Parathyroid adenoma (tissue), 2 donors: ENCODE data around the gene KCNJ8.

ENCODE experiments used
- H2AFZ ChIP-seq: fragments of 300-600 bp; sonication (generic); one replicate; pipeline ENCODE4 v1.7.0; 2017; ENCODE audit warnings: antibody characterized with exemption, mild to moderate bottlenecking
- H3K27ac ChIP-seq: fragments of 300-600 bp; sonication (generic); one replicate; pipeline ENCODE4 v1.7.0; 2017
- H3K27me3 ChIP-seq: fragments of 300-600 bp; sonication (generic); one replicate; pipeline ENCODE4 v1.7.0; 2017; ENCODE audit warnings: low read length; ENCODE audit not compliant: control insufficient read depth, insufficient read depth
- H3K36me3 ChIP-seq: fragments of 300-600 bp; sonication (generic); one replicate; pipeline ENCODE4 v1.7.0; 2017; ENCODE audit warnings: low read length; ENCODE audit not compliant: control insufficient read depth, insufficient read depth
- H3K4me1 ChIP-seq: fragments of 300-600 bp; sonication (generic); one replicate; pipeline ENCODE4 v1.7.0; 2017; ENCODE audit warnings: control low read depth
- H3K4me2 ChIP-seq: fragments of 300-600 bp; sonication (generic); one replicate; pipeline ENCODE4 v1.7.0; 2017; ENCODE audit warnings: low read length
- H3K4me3 ChIP-seq: fragments of 300-600 bp; sonication (generic); one replicate; pipeline ENCODE4 v1.7.0; 2017; ENCODE audit warnings: low read depth, low read length
- H3K79me2 ChIP-seq: fragments of 300-600 bp; sonication (generic); one replicate; pipeline ENCODE4 v1.7.0; 2017; ENCODE audit warnings: control low read depth
- H3K9ac ChIP-seq: fragments of 300-600 bp; sonication (generic); one replicate; pipeline ENCODE4 v1.7.0; 2017; ENCODE audit warnings: mild to moderate bottlenecking
- H3K9me3 ChIP-seq: fragments of 300-600 bp; sonication (generic); one replicate; pipeline ENCODE4 v1.7.0; 2017; ENCODE audit warnings: low read length; ENCODE audit not compliant: control insufficient read depth
- TF ChIP-seq, protein P1 (sequence below): fragments of 300-600 bp; sonication (generic); IDR thresholded peaks from one replicate; pipeline ENCODE4 v1.7.0; 2017; ENCODE audit warnings: antibody characterized with exemption, mild to moderate bottlenecking
- donor health status: primary hyperparathyroidism.

Gene KCNJ8

DNA sequence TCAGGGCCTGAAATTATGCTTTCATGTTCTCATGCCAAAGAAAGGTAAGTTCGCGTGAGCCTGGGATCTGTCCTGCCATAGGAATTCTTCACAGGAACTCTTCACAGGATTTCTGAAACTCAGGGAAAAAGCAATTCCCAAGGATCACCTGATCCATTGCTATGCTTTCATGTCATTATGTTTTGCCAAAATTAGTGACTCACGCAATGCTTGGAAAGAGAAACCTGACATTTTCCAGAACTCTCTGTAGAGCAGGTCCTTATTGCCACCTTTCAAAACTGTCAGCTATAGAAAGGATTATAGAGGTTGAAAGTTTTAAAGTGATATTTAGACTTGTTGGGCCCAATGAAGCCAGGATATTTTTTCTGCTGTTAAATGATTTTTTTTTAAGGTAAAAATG lies 6.3 kb upstream of the KCNJ8 start:
- TF ChIP-seq, protein P1, sequence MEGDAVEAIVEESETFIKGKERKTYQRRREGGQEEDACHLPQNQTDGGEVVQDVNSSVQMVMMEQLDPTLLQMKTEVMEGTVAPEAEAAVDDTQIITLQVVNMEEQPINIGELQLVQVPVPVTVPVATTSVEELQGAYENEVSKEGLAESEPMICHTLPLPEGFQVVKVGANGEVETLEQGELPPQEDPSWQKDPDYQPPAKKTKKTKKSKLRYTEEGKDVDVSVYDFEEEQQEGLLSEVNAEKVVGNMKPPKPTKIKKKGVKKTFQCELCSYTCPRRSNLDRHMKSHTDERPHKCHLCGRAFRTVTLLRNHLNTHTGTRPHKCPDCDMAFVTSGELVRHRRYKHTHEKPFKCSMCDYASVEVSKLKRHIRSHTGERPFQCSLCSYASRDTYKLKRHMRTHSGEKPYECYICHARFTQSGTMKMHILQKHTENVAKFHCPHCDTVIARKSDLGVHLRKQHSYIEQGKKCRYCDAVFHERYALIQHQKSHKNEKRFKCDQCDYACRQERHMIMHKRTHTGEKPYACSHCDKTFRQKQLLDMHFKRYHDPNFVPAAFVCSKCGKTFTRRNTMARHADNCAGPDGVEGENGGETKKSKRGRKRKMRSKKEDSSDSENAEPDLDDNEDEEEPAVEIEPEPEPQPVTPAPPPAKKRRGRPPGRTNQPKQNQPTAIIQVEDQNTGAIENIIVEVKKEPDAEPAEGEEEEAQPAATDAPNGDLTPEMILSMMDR, result no peak
- H3K4me3 ChIP-seq, result no peak overlapping the region
- H3K27ac ChIP-seq, result no peak overlapping the region
- H3K9ac ChIP-seq, result no peak overlapping the region
- no peaks in the 10 kb centered on the region for H3K9me3 ChIP-seq
- no peaks in the 10 kb centered on the region for H3K27me3 ChIP-seq
- no peaks in the 10 kb centered on the region for H3K79me2 ChIP-seq
- H3K4me2 ChIP-seq, result no peak overlapping the region
- H3K36me3 ChIP-seq, result no peaks in the 10 kb centered on the region
- no peaks in the 10 kb centered on the region for H3K4me1 ChIP-seq
- no peak overlapping the region for H2AFZ ChIP-seq

- Histone ChIP-seq H2AFZ (no peak overlapping the region), H3K9ac (no peak overlapping the region), H3K4me3 (no peak overlapping the region), H3K36me3 (no peaks in the 10 kb centered on the region), H3K9me3 (no peaks in the 10 kb centered on the region), H3K4me1 (no peaks in the 10 kb centered on the region), H3K4me2 (no peak overlapping the region), H3K79me2 (no peaks in the 10 kb centered on the region), H3K27ac (no peak overlapping the region), H3K27me3 (no peaks in the 10 kb centered on the region)
- TF ChIP-seq, protein P1, result no peak
These were observed 1.7 kb upstream of the KCNJ8 start for GRCh38 chr12:21776175-21776574.

- no peaks in the 10 kb centered on the region for H3K9me3 ChIP-seq
These were observed 771 bp upstream of the KCNJ8 start for GRCh38 chr12:21775133-21775820.

DNA sequence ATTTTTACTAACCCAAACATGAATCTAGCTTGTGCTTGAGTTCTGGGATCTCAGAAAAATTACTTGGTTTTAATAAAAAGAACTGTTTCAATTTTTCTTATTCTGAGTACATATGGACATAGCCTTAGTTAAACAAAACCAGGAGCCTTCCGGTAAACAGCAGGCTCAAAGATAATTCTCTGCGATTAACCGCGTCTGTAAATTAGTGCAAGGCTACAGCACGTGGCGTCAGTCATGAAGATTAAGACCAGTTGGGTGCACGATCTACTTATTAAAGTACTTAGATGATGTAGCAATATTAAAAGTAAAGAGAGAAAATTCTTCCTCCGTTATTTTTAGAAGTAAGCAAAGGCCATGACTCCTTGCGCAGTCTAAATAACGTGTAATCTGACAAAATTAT lies 700 bp downstream of the KCNJ8 start:
- TF ChIP-seq, protein P1, result no peak
- Histone ChIP-seq H3K4me1 (no peaks in the 10 kb centered on the region), H3K9ac (no peak overlapping the region), H3K27me3 (no peaks in the 10 kb centered on the region), H3K9me3 (no peaks in the 10 kb centered on the region), H2AFZ (peak overlapping the region; percentile 4), H3K79me2 (no peaks in the 10 kb centered on the region), H3K27ac (no peak overlapping the region), H3K4me3 (peak overlapping the region; percentile 47), H3K4me2 (no peak overlapping the region), H3K36me3 (no peaks in the 10 kb centered on the region)

More at GRCh38 chr12:21775133-21775820, 771 bp upstream of the KCNJ8 start:
- Histone ChIP-seq H3K27ac (peak overlapping the region; percentile 30), H3K36me3 (no peaks in the 10 kb centered on the region), H2AFZ (no peak overlapping the region), H3K9ac (no peak overlapping the region), H3K79me2 (no peaks in the 10 kb centered on the region), H3K4me1 (no peaks in the 10 kb centered on the region), H3K4me2 (peak overlapping the region; percentile 64), H3K4me3 (peak overlapping the region; percentile 33), H3K27me3 (no peaks in the 10 kb centered on the region)
- TF ChIP-seq, protein P1, result no peak

- H3K36me3 ChIP-seq, result no peaks in the 10 kb centered on the region
- TF ChIP-seq, protein P1, result no peak
- H3K4me1 ChIP-seq, result no peaks in the 10 kb centered on the region
- H3K4me2 ChIP-seq, result no peak overlapping the region
- H3K9ac ChIP-seq, result no peak overlapping the region
- H3K9me3 ChIP-seq, result no peaks in the 10 kb centered on the region
- H3K27me3 ChIP-seq, result no peaks in the 10 kb centered on the region
- no peak overlapping the region for H3K27ac ChIP-seq
- H2AFZ ChIP-seq, result peak overlapping the region; percentile 4
- no peaks in the 10 kb centered on the region for H3K79me2 ChIP-seq
- H3K4me3 ChIP-seq, result no peak overlapping the region
These were observed 1.2 kb downstream of the KCNJ8 start for GRCh38 chr12:21773263-21773741.
